Lower lobe of right lung (tissue), 2 donors: ENCODE measurements around the gene PRICKLE4. TPM values are rescaled to one million over a fixed set of nuclear protein-coding genes. Genes with fewer than 3 reads are reported as not detected.

Source experiments
- ATAC-seq, 2 donors: fragments of 200-7000 bp; cut with Tn5 transposase; one replicate each; pipeline ENCODE4 v1.9.1; 2020 to 2022; ENCODE audit warnings: mild to moderate bottlenecking in 2 of 2, moderate library complexity in 2 of 2
- DNase-seq: peaks from one replicate; pipeline ENCODE4 v3.0.0-alpha.2; 2020
- H3K27ac ChIP-seq: fragments of 200-600 bp; one replicate; pipeline ENCODE4 v1.8.0; 2022
- H3K27me3 ChIP-seq: fragments of 200-600 bp; one replicate; pipeline ENCODE4 v1.8.0; 2022; ENCODE audit warnings: low read depth
- H3K36me3 ChIP-seq: fragments of 200-600 bp; one replicate; pipeline ENCODE4 v1.8.0; 2022; ENCODE audit warnings: mild to moderate bottlenecking
- H3K4me1 ChIP-seq: fragments of 200-600 bp; one replicate; pipeline ENCODE4 v1.8.0; 2022
- H3K4me3 ChIP-seq: fragments of 200-600 bp; one replicate; pipeline ENCODE4 v1.8.0; 2022; ENCODE audit warnings: mild to moderate bottlenecking
- H3K9me3 ChIP-seq: fragments of 200-600 bp; one replicate; pipeline ENCODE4 v1.8.0; 2022
- intact Hi-C: fragments of 100-400 bp; cut with DNase I; formaldehyde crosslinking; loops from one replicate; pipeline ENCODE4 v1.11.0; 2022
- total RNA-seq: library from RNA; stranded (reverse); fragmentation: NEBNext Ultra II Directional; extraction: Animal tissue kit (Norgen Biotek cat#: 25700); gene quantifications from one replicate; pipeline ENCODE4 v1.2.1, GENCODE V29; 2021
- TF ChIP-seq, protein P1 (sequence below): fragments of 200-600 bp; IDR thresholded peaks from one replicate; pipeline ENCODE4 v1.8.0; 2022; ENCODE audit warnings: antibody characterized with exemption, mild to moderate bottlenecking
- donor health status: DM: no; HTN: yes; CAD: no; lungs with severe emphysema.

Gene PRICKLE4
- total RNA-seq, 1 donor from 2014 or later: 12.1 TPM

DNA sequence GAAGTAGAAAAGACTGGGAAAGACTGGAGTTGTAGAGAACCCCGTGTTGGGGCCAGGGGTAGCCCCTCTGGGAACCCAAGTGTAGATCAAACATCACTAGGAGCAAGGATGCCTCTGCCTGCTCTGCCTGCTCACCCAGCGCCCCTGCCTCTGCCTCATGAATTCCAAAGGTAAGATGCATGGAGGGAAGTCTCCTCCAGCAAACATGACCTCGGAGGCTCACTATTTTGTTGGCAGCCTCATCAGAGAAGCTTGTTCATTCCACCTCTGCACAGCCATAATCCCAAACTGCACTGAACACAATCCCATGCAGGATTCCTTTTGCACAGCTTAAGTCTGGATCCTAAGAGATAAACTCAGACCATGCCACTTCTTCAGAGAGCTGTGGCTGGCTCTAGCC is 5.7 kb upstream of the PRICKLE4 start:
- Histone ChIP-seq H3K4me3 (no peak overlapping the region), H3K4me1 (peaks cover 17% of the 10 kb centered on the region), H3K9me3 (no peaks in the 10 kb centered on the region), H3K27me3 (no peaks in the 10 kb centered on the region), H3K27ac (no peak overlapping the region), H3K36me3 (peaks cover 70% of the 10 kb centered on the region)
- TF ChIP-seq, protein P1, sequence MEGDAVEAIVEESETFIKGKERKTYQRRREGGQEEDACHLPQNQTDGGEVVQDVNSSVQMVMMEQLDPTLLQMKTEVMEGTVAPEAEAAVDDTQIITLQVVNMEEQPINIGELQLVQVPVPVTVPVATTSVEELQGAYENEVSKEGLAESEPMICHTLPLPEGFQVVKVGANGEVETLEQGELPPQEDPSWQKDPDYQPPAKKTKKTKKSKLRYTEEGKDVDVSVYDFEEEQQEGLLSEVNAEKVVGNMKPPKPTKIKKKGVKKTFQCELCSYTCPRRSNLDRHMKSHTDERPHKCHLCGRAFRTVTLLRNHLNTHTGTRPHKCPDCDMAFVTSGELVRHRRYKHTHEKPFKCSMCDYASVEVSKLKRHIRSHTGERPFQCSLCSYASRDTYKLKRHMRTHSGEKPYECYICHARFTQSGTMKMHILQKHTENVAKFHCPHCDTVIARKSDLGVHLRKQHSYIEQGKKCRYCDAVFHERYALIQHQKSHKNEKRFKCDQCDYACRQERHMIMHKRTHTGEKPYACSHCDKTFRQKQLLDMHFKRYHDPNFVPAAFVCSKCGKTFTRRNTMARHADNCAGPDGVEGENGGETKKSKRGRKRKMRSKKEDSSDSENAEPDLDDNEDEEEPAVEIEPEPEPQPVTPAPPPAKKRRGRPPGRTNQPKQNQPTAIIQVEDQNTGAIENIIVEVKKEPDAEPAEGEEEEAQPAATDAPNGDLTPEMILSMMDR: no peak
- ATAC-seq (no peak), DNase-seq (no peak)
- intact Hi-C loops: no loop called here

DNA sequence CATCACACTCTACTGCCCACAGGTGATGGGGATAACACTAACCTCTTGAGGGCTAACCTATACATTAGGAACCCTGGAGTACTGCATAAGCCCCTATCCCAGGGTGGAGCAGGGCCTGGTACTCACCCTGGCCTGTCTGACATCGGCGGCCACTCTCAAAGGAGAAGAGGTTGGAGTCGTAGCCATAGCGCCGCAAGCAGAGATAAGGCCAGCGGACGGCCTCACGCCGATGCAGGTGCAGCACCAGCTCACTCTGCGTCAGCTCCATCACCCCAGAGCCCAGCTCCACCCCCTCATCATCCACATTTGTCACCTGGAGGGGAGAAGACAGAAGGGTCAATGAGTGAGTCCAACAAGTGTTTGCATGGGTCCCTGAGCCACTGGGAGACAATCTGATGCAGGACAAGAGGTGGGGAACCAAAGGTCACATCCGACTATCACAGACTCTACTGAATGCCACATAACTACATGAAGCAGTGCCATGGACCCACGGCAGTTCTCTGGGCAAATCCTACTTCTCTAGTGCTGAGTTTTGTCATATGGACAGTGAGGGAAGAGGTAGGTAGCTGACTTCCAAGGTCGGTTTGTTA is 5.2 kb upstream of the PRICKLE4 start:
- intact Hi-C loops: no loop called here
- TF ChIP-seq, protein P1: no peak
- Histone ChIP-seq H3K27ac (no peak overlapping the region), H3K27me3 (no peaks in the 10 kb centered on the region), H3K9me3 (no peaks in the 10 kb centered on the region), H3K4me3 (no peak overlapping the region), H3K4me1 (peaks cover 19% of the 10 kb centered on the region), H3K36me3 (peaks cover 66% of the 10 kb centered on the region)
- no peak for DNase-seq
- ATAC-seq: no peak

DNA sequence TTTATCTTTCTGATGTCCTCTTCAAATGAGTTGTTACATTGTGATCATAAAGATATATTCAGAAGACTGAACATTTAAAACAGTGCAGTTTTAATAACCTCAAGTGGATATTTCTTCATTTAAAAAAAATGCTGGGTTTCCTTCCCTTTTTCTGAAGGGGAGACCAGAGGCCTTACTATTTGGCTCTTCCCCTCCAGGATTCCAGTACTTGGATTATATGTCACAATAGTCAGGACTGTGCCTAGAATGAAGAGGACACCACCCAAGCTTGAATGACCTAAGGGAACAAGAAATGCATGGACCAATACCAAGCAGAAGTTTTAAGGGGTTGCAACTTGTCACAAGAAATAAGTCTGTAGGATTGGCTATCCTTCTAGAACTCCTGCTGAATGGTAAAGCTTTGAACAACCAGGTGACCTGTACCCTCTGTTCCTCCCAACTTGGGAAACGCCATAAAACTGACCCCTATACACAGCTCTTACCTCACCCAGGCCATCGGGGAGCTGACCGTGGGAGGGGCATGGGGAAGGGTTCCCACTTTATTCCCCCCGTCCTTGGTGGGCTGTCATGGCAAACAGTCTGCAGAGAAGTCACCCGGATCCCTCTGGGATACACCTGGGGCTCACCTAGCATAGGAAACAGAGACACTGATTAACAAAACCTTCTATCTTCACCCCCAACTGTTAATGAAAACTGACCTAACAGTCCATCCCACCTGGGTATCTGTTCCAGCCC is 2.9 kb upstream of the PRICKLE4 start:
- H3K36me3 ChIP-seq: peaks cover 44% of the 10 kb centered on the region
- no peak overlapping the region for H3K4me3 ChIP-seq
- no peaks in the 10 kb centered on the region for H3K27me3 ChIP-seq
- DNase-seq: no peak
- no peak overlapping the region for H3K27ac ChIP-seq
- H3K4me1 ChIP-seq: peaks cover 41% of the 10 kb centered on the region
- ATAC-seq: no peak
- H3K9me3 ChIP-seq: no peaks in the 10 kb centered on the region
- TF ChIP-seq, protein P1: no peak
- intact Hi-C loops: no loop called here

DNA sequence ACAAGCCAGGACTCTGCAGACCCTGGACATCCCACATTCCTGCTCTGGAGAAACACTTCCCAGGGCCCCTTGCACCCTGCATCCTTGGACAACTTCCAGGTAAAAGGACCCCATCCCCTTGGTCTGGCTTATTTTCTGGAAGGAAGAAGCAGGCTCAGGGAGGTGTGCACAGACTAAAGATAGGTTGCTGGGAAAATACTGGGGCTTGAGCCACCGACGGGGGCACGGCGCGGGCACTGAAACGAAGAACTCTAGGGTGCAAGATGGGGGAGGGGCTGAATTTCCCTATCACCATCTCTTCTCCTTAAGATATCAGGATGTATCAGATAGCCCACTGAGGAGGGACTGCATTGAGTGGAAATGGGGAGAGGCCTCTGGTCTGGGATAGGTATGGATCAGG is 1.7 kb upstream of the PRICKLE4 start:
- no peak for ATAC-seq
- Histone ChIP-seq H3K9me3 (no peaks in the 10 kb centered on the region), H3K4me3 (peak overlapping the region; percentile 92), H3K36me3 (peaks cover 38% of the 10 kb centered on the region), H3K27ac (peak overlapping the region; percentile 62), H3K4me1 (peaks cover 44% of the 10 kb centered on the region), H3K27me3 (no peaks in the 10 kb centered on the region)
- TF ChIP-seq, protein P1: no peak
- DNase-seq: no peak
- intact Hi-C loops: no loop called here

DNA sequence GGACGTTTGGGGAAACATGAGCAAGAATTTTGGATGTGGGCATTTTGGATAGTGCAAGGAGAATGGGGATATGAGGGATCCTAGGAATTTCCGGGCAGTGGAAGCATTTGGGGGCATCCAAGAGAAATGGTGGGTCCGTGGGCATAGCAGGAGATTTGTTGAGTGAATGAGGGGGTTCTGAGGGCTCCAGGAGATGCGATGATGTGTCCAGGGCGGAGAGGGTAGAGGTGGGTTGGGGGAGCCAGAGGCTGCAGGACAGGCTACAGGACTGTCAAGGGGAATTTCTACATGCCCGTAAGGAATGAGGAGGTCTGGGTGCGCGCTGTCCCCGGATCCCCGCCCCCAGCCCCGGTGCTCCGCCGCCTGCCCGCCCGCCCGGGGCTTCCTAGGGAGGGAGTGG is 1.2 kb upstream of the PRICKLE4 start:
- Histone ChIP-seq H3K27ac (peak overlapping the region; percentile 62), H3K27me3 (no peaks in the 10 kb centered on the region), H3K36me3 (peaks cover 38% of the 10 kb centered on the region), H3K9me3 (no peaks in the 10 kb centered on the region), H3K4me1 (peaks cover 48% of the 10 kb centered on the region), H3K4me3 (peak overlapping the region; percentile 92)
- ATAC-seq (no peak), DNase-seq (no peak)
- intact Hi-C loops: no loop called here
- TF ChIP-seq, protein P1: no peak
